A204.1 (cell line): ENCODE results near the gene TNN.

ENCODE experiments used
- FAIRE-seq: peaks from 2 replicates; lab custom pipeline; 2012; peaks lifted over from hg19 to GRCh38; lab: Jason Lieb, UNC

TNN gene

DNA sequence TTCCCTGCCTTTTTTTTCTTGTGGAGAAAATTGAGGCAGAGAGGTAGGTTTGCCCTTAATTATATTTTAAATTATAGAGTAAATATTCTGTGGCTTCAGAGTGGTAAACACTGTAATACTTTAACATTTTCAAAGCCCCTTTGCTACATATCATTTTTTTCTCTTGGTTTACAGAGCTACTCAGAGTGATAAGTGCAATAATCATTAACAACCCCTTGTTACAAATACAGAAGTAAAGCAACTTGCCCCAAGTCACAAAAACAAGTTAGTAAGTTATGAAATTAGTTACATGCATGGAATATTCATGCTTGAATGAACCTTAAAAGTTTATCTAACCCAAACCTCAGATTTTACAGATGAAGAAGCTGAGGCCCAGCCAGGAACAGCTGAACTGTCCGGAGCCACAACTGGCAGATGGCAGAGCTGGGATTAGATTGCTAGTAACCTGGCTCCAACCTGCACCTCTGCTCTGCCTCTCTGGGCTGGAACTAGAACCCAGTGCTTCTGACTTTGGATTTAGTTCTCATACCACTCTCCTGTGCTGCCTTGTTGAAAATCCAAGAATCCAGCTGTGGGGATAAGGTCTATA, 48.7 kb downstream of the TNN start:
- no peak for FAIRE-seq

DNA sequence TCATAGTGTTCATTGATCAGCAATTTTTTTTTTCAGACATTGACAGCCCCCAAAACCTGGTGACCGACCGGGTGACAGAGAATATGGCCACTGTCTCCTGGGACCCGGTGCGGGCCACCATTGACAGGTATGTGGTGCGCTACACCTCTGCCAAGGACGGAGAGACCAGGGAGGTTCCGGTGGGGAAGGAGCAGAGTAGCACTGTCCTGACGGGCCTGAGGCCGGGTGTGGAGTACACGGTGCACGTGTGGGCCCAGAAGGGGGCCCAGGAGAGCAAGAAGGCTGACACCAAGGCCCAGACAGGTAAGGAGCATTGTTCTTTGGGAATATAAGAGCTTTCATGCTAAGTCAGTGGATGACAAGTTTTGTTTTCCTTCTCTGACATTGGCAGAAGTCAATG, 49.3 kb downstream of the TNN start:
- no peak for FAIRE-seq

DNA sequence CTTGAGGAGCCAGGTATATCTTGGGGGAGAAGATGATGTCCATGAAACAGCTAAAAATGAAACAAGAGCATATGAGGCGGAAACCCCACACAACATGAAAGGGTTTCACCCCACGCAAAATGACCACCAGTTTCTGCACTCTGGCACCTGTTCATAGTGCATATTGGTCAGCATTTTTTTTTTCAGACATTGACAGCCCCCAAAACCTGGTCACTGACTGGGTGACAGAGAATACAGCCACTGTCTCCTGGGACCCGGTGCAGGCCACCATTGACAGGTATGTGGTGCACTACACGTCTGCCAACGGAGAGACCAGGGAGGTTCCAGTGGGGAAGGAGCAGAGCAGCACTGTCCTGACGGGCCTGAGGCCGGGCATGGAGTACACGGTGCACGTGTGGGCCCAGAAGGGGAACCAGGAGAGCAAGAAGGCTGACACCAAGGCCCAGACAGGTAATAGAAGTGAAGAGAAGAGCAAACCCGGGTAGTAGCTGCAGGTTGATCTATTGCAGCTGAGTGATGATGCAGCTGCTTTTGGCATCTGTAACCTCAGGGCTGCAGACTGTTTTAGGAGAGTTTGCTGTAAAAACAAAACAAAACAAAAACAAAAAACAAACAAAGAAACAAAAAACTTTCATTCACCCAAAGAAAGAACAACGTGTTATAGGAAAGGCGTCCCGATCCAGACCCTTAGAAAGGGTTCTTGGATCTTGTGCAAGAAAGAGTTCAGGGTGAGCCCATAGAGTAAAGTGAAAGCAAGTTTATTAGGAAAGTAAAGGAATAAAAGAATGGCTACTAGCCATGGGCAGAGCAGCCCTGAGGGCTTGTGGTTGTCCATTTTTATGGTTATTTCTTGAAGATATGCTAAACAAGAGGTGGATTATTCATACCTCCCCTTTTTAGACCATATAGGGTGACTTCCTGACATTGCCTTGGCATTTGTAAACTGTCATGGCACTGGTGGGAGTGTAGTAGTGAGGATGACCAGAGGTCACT, 51.0 kb downstream of the TNN start:
- no peak for FAIRE-seq

DNA sequence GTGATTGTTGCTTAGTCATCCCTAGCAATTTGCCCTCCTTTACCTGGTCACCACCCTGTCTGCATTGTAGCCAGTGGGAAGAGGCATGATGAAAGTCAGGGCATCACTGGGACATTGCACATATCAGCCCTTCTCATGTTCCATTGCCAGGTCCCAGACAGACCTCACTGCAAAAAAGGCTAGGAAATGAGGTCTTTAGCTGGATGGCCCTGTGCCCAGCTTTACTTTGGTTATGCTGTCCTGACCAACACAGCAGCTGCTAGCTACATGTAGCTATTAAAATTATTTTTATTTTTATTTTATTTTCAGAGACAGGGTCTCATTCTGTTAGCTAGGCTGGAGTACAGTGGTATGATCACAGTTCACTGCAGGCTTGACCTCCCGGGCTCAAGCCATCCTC, 52.9 kb downstream of the TNN start:
- no peak for FAIRE-seq

DNA sequence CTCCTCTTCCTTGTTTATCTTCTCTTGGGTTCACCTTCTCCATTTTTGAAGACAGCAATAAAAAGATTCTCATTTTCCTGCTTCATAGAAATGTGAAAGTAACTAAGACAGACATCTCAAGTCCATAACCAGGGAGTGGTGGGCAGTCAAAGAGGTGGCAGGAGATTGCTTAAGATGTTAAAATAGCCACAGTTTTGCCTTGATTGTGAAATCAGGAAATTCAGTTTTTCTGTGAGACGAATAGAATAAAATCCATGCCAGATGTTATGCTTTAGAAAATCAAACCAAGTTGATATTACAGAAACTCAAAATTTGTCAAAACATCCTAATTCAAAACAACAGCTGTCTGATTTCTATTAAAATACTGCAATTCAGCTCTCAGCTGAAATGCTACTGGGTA, 57.2 kb downstream of the TNN start:
- FAIRE-seq, result no peak

DNA sequence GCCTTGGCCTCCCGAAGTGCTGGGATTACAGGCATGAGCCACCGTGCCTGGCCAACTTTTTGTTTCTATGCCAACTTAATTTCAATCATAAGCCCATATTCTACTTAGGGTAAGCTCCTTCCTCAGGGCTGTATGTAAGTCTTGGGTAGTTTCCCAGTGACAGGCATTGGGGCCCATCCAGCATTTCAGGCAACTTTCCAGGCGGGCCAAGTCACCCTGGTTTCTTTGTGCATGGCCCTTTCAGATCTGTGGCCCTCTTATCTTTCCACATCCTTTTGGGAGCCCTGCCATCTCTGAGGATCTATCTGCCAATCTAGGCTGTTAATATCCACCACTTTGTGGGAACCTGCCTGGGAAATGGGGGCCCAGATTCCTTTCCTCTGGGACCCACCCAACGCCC, 58.7 kb downstream of the TNN start:
- FAIRE-seq, result no peak

DNA sequence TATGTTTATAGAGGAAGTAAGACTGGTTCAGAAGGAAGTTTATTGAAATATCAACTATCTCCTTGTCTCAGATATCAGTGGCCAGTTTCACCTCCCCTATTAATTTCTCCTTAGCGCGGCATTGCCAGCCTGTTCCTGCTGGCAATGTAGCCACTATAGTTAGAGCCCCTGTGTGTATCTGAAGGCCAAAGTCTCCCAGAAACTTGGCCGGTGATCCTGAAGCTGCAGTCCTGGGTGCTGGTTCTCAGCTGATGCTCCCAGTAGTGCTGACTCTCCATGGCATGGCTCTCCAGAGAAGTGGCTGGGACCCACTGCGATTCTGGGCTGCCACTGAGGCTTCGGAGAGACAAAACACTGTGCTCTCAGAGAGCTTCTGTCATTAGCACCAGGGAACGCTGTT, 59.9 kb downstream of the TNN start:
- FAIRE-seq, result no peak

DNA sequence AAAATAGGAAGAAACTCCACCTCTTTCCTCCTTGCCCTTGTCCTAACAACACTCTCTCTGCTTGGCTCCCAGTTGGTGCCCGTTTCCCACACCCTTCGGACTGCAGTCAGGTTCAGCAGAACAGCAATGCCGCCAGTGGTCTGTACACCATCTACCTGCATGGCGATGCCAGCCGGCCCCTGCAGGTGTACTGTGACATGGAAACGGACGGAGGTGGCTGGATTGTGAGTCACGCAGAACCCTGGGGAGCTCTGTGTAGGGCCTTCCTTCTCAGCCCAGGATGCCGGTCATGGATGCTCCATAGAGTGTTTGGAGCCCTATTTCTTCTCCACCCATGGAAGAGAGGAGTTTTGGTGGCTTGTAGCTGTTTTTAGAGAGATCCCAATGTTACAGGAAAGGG, 60.9 kb downstream of the TNN start:
- FAIRE-seq, result no peak

DNA sequence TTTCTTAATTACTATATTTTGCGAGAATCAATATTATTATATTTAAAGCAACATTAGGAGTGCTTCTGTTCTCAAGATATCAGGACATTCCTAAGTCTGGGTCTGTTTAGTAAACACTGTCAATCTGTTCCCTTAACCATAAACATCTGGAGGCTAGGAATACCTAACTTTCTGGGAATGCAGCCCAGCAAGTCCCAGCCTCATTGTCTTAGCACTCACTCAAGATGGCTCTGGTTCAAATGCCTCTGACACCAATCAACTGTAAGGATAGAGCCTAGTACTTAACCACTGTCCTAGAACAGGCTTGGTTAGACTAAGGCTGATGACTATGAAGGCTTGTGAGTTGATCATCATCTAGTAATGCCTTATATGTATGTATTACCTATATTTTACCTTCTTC, 61.5 kb downstream of the TNN start:
- FAIRE-seq, result no peak

DNA sequence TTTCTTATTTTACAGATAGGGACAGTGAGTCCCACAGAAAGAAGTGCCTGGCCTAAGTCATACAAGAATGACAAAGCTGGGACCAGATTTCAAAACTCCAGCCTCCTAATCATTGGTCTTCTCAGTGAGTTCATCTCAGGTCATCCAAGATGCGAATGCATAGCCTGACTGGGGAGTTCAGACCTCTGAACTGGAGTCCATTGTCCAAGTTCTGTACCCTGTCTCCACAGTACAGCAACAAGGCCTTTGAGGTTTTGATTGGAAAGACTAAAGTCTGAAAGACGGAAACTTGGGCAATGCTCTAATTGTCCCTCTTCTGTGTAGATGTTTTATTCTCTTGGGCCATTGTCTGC, 62.0 kb downstream of the TNN start:
- FAIRE-seq, result no peak

DNA sequence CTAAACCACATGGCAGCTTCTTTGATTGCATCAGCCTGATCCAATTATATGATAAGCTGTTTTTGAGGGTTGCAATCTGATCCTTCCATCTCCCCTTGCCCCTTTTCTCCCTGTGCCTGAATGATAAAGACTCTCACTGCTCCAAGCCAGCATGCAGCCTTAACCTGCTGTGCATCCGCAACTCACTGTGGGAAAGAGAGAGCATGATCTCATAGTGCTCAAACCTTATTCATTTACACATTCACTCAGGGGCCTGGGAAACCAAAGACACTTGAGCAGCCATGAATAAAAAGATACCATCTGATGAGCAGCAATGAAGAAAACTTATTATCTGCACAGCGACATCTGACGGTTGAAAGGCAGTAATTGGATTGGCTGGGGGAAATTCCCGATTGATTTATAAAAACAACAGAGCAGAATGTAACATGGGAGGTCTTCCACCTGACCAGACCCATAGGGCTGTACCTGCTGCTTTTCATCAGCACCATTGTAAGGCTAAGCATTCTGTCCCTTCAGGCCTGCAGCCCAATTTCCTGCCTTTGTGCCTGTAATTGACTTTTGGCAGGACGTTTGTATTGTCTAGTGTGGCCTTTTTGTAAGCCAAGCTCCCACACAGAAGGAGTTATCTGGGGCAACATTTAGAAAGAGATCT, 62.5 kb downstream of the TNN start:
- FAIRE-seq, result no peak

DNA sequence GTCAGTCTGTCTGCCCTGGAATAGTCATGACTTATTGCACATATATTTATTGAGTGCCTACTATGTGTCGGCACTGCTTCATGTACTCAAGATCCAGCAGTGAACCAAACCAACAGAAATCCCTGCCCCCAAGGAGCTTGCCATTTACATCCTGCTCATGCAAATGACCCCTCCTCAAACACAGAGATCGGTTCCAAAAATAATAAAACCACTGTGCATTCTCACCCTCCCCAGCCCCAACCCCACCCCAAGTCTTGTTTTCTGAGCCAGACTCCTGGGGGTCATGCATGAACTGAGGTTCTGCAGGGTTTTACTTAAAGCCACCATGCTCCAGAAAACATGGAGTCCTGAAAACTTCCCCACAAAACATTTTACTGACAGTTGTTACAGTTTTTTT, 63.0 kb downstream of the TNN start:
- FAIRE-seq, result no peak

DNA sequence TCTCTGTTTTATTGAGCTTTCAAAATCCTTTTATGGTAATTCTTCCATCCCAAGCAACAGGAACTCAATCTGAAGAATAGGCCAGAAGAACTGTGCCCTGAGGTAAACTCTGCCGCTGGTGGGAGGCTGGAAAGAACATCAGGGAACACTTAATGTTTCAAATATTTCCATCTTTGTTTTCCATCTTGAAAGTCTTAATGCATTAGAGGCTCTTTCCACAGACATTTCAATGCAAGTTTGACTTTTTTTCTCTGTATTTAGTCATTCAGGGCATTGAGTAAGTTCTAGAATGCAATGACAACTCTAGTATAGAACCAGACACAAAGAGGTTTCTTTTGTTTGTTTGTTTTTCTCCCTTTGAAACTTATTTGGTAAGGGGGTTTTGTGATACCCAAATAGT, 63.5 kb downstream of the TNN start:
- no peak for FAIRE-seq

DNA sequence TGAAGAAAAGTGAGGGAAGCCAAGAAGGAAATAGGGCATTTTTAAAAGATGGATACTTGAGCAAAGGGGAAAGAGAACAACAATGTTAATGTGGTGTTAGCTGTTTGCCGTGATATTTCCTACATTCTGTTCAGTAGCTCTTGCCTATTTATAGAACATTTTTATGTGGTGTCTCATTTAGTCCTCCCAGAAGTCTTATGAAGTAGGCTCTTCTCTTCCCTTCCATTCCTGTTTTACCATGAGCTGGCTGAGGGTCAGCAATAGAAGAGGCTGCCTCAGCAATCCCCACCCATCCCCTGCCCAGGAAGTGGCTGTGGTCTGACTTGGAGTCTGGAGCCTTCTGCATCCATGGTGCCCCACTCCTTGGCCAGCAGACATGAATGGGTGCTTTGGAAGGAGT, 64.8 kb downstream of the TNN start:
- no peak for FAIRE-seq

DNA sequence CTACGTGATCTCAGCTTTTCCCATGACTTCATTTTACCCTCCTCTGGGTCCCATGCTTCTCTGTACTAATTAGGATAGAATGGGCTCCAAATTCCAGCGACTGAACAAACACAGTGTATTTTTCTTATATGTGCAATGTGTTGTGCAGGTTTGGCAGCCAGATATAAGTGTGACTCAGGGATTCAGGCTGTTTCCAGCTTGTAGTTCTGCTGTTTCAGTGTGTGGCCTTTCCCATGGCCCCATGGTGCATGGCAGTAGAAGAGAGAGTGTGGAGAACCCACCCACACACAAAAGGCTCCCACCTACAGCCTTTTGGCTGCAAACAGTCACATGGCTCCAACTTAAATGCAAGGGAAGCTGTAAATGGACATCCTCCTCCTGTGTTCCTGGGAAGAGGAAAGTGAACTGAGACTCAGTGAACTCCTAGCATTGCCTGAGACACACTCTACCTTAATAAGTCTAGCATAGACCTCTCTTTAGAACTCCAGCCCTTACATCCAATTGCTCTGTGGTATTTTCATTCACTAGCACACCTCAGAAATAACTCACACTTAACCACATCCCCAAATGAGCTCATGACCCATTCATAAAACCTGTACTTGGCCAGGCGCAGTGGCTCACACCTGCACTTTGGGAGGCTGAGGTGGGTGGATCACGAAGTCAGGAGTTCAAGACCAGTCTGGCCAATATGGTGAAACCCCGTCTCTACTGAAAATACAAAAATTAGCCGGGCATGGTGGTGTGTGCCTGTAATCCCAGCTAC, 66.2 kb downstream of the TNN start:
- FAIRE-seq, result no peak

DNA sequence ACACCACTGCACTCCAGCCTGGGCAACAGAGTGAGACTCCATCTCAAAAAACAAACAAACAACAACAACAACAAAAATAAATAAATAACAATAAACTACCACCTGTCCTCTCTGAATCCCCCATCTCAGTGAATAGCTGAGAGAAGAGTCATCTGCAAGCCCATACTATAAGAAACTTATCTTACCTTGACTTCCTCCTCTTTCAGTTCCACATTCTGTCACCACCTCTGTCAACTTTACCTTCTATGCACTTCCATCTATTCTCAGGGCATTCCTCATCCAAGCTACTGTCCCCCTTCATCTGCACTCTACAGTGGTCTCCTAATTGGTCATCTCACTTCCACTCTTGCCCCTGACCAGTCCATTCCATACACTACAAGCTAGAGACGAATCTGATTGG, 66.9 kb downstream of the TNN start:
- FAIRE-seq, result no peak

DNA sequence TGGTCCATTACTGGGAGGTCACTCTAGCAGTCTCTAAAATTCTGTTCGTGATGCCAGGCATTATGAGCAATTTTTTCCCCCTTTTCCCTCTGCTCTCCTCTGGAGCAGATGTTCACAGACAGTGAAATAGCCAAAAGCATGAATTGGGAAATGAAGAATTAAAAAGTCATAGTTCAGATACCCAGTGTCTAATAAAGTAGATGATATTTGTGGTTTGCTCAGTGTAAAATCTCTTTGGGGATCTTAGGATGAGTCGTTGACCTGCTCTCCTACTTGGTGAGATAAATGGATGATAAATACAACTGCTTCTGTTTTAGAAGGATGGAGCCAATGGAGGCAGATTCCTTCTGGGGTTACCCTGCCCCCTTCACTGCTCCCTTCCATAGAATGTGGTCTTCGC, 68.6 kb downstream of the TNN start:
- no peak for FAIRE-seq

DNA sequence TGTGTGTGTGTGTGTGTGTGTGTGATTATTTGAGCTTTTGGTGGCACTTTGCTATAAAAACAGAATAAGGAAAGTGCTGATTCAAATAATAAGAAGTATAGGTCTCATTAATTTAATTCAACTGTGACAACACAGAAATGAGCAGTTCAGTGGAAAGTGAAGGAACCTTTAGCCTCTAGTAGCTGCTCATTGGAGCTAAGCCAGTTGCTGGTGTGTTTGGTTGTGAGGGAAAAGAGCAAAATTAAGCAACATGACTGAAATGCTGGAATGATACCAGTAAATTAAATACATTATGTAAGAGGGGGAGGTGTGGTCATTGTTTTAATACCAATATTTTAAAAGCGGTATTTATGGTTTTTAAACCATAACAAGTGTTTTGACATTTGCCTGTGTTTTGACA, 69.7 kb downstream of the TNN start:
- FAIRE-seq, result no peak

DNA sequence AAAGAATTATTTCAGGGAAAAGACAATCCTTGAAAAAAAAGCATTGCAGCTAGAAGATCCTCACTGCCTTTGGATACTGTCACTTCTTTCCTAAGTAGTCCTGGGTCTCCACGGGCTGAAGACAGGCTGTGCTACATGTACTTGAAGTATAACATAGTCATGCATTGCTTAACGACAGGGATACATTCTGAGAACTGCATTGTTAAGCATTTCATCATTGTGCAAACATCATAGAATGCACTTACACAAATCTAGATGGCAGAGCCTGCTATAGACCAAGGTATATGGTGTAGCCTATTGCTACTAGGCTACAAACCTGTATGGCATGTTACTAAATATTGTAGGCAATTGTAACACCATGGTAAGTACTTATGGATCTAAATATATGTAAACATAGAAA, 70.9 kb downstream of the TNN start:
- no peak for FAIRE-seq

DNA sequence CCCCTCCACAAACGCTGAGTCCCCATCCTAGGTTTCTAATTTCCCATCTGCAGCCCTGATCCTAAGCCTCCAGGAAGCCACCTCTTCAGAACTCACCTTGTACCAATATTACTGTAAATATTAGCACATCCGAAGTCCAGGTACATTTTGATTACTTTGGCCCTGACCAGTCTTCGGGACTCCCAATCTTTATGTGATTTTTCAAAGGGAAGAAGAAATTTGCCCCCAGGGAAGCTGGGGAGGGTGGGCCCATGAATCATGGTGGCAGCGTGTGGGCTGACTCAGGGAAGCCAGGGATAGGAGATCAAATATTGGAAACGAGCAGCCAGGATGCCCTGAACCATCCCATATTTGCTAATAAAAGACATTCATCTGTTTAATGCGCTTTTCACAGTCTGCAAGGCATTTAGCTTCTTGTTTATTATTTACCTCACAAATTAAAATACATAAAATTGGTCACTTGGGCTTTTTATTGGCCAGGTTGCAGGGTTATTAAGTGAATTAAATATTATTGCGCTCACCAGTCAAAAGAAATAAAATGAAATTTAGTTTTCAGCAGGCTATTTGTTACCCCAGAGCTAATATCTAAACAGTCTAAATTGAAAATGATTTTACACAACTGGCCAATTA, 78.4 kb downstream of the TNN start:
- FAIRE-seq, result no peak

DNA sequence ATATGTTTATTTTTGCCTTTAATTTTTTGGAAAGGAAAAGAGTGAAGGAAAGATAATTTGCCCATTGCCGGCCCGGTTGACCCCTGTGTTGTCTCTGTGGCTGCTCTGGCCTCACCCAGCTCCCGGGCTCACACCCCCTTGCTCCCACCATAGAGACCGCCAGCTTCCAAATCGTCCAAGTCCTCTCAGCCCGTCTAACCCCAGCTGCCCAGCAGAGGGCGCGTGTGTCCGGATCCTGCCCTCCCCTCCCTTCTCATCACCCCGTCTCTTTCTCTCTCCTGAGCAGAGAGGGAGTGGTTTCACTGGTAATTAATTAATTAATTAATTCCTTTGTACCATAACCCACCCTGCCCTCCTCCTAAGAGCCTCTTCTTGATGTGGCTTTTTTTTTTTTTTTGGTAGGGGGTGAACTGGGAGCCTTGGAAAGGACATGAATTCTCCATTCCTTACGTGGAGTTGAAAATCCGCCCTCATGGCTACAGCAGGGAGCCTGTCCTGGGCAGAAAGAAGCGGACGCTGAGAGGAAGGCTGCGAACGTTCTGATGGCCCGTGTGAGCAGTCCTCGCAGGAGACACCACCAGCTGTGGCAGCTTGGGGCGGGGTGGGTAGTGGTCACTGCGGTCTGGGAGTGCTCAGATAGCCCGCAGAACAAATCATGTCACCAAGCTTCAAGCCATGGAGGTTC, 79.0 kb downstream of the TNN start:
- no peak for FAIRE-seq

DNA sequence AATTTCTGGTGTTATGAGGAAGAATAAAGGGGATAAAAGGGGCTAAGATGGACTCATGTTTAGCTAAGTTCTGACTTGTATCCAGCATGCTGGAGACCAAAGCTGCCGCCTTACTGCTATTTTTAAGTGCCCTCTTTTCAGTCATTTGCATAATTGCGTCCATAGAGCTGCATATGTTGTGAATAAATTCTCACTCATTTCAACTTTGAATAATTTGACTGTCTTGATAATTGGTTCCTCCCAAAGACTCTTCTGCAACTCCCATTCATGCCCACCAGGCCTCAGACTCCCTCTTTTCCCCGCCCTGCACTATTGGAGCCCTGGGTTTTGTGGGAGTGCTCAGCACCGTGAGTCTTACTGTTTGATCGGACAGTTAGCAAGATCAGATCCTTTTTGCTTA, 79.9 kb downstream of the TNN start:
- no peak for FAIRE-seq
